HUES6 (cell line): ENCODE data around the gene LRRTM3.

ENCODE experiments used
- H3K27ac ChIP-seq: 2 replicates; pipeline ENCODE4 v1.7.0; 2013; ENCODE audit warnings: low read depth, mild to moderate bottlenecking, low read length, inconsistent platforms
- H3K27me3 ChIP-seq: 2 replicates; pipeline ENCODE4 v1.6.1; 2013; ENCODE audit warnings: low read length; ENCODE audit not compliant: control insufficient read depth, insufficient read depth
- H3K36me3 ChIP-seq: 2 replicates; pipeline ENCODE4 v1.6.1; 2013; ENCODE audit warnings: low read length; ENCODE audit not compliant: control insufficient read depth, insufficient read depth
- H3K4me1 ChIP-seq: 2 replicates; pipeline ENCODE4 v1.6.1; 2013; ENCODE audit warnings: low read length; ENCODE audit not compliant: control insufficient read depth, insufficient read depth
- H3K4me3 ChIP-seq: 2 replicates; pipeline ENCODE4 v1.5.1; 2013; ENCODE audit warnings: low read depth, low read length
- H3K9ac ChIP-seq: one replicate; pipeline ENCODE4 v1.6.1; 2013; ENCODE audit warnings: mild to moderate bottlenecking, low read length
- H3K9me3 ChIP-seq: 2 replicates; pipeline ENCODE4 v1.6.1; 2013; ENCODE audit warnings: low read depth, low read length; ENCODE audit not compliant: control insufficient read depth, insufficient read depth

LRRTM3 gene

DNA sequence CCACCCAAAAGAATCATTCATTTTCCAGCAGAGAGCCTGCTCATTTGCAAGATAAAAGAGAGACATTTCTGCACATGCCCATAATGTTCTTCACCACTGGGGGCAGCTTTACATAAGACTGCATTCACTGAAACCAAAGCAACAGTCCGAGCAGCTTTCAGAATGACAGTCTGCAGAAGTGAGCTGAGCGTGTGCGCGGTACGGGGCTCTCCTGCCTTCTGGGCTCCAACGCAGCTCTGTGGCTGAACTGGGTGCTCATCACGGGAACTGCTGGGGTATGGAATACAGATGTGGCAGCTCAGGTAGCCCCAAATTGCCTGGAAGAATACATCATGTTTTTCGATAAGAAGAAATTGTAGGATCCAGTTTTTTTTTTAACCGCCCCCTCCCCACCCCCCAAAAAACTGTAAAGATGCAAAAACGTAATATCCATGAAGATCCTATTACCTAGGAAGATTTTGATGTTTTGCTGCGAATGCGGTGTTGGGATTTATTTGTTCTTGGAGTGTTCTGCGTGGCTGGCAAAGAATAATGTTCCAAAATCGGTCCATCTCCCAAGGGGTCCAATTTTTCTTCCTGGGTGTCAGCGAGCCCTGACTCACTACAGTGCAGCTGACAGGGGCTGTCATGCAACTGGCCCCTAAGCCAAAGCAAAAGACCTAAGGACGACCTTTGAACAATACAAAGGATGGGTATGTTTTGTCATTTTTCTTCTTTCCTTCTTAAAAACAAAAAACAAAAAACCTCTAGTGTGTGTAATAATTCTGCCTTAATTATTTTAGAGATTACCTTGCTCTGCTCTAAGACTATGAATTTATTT, at the start of gene LRRTM3:
LRRTM3 (plus strand) TSS at position 141 of the 820 bp plus-strand sequence.
- Histone ChIP-seq H3K27ac (no peak within 1 kb of the TSS), H3K9me3 (no peaks in the 10 kb centered on the region), H3K36me3 (no peaks in the 10 kb centered on the region), H3K4me1 (peaks cover 40% of the 10 kb centered on the region), H3K27me3 (peaks cover 38% of the 10 kb centered on the region), H3K4me3 (peak within 1 kb of the TSS; percentile 37), H3K9ac (no peak within 1 kb of the TSS)

GRCh38 chr10:66877361-66877760, 48.5 kb upstream of the LRRTM3 start:
- Histone ChIP-seq H3K36me3 (no peaks in the 10 kb centered on the region), H3K9ac (no peak overlapping the region), H3K9me3 (no peaks in the 10 kb centered on the region), H3K27ac (no peak overlapping the region), H3K4me3 (no peak overlapping the region), H3K4me1 (peaks cover 3% of the 10 kb centered on the region; the same call in 1 of the 2 replicates), H3K27me3 (no peaks in the 10 kb centered on the region)

DNA sequence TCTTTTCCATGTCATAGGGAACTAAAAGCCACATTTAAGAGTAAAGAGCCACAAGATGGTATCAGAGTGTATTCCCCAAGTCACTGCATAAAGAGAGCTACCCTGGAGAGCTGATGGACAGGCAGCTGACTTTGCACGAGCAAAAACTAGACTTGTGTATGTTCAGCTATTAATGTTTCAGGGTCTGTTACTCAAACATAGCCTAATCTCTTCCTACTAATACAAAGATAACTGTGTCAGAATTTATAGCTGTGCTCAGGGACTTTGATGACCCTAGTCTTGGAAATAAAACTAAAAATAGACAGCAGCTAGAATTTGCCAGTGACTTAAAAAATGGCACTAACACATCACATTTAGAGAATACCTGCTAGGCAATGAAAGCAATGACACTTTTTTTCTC, 45.5 kb upstream of the LRRTM3 start:
- Histone ChIP-seq H3K27me3 (no peaks in the 10 kb centered on the region), H3K9ac (no peak overlapping the region), H3K4me1 (no peaks in the 10 kb centered on the region), H3K9me3 (no peaks in the 10 kb centered on the region), H3K36me3 (no peaks in the 10 kb centered on the region), H3K4me3 (no peak overlapping the region), H3K27ac (no peak overlapping the region)

- no peaks in the 10 kb centered on the region for H3K9me3 ChIP-seq
- H3K27me3 ChIP-seq, result no peaks in the 10 kb centered on the region
- no peaks in the 10 kb centered on the region for H3K36me3 ChIP-seq
- H3K4me1 ChIP-seq, result no peaks in the 10 kb centered on the region
- no peak overlapping the region for H3K9ac ChIP-seq
- no peak overlapping the region for H3K4me3 ChIP-seq
- no peak overlapping the region for H3K27ac ChIP-seq
Measured at GRCh38 chr10:66880826-66881225, 45.0 kb upstream of the LRRTM3 start.

DNA sequence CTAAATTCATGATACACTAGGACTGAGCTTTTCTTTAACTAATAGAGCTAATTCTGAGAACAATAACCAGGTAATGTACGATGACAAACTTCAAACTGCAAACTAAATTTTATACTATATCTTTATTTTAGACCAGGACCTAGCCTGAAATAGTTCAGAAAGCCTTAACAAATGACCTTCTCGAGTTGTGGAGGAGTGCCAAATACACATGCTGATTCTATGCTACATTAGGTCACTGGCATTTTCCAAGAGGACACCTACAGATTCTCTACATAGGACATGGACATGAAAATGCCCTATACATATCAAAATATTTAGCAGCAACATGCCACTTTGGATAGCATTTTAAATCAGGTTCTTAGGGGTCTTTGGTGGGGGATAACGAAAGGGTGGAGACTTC, 44.0 kb upstream of the LRRTM3 start:
- H3K36me3 ChIP-seq, result no peaks in the 10 kb centered on the region
- no peaks in the 10 kb centered on the region for H3K4me1 ChIP-seq
- H3K9me3 ChIP-seq, result no peaks in the 10 kb centered on the region
- no peak overlapping the region for H3K27ac ChIP-seq
- no peak overlapping the region for H3K9ac ChIP-seq
- no peaks in the 10 kb centered on the region for H3K27me3 ChIP-seq
- H3K4me3 ChIP-seq, result no peak overlapping the region

- no peaks in the 10 kb centered on the region for H3K36me3 ChIP-seq
- H3K4me3 ChIP-seq, result no peak overlapping the region
- H3K9ac ChIP-seq, result no peak overlapping the region
- H3K4me1 ChIP-seq, result no peaks in the 10 kb centered on the region
- H3K9me3 ChIP-seq, result no peaks in the 10 kb centered on the region
- no peaks in the 10 kb centered on the region for H3K27me3 ChIP-seq
- H3K27ac ChIP-seq, result no peak overlapping the region
Measured at GRCh38 chr10:66882271-66882670, 43.6 kb upstream of the LRRTM3 start.

DNA sequence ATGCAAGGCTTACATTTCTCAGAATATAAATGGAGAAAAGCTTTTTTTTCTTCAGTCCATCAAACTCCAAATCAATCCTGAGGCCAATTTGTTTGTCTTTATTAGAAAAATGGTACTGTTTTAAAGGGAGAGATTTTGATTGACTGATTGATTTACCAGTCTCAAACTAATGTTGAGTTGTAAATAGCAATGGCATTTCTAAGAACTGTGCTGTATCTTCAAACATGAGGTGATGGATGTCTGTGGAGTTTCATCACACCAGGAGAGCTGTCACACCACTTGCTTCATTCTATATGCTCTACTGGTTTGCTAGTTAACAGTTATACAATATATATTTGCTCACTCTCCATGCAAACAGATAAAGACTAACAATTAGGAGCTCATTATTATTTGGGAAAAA, 39.0 kb upstream of the LRRTM3 start:
- Histone ChIP-seq H3K4me3 (no peak overlapping the region), H3K4me1 (no peaks in the 10 kb centered on the region), H3K27ac (no peak overlapping the region), H3K36me3 (no peaks in the 10 kb centered on the region), H3K9ac (no peak overlapping the region), H3K27me3 (no peaks in the 10 kb centered on the region), H3K9me3 (no peaks in the 10 kb centered on the region)

DNA sequence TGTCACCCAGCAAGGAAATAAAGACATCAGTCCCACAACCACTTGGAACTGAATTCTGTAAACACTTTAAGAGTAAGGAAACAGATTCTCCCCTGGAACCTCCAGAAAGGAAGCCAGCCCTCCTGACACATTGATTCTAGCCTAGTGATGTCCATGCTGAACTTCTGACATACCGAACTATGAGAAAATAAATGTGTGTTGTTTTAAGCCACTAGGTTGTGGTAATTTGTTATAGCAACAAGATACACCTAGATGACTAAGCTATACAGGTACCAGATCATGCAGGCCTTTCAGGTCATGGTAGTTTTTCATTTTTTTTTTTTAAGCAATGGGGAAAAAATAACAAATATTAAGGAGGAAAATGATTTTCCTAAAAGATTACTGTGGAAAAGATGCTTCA, 37.6 kb upstream of the LRRTM3 start:
- Histone ChIP-seq H3K27me3 (no peaks in the 10 kb centered on the region), H3K4me1 (peaks cover 8% of the 10 kb centered on the region), H3K27ac (no peak overlapping the region), H3K9ac (no peak overlapping the region), H3K36me3 (no peaks in the 10 kb centered on the region), H3K9me3 (no peaks in the 10 kb centered on the region), H3K4me3 (no peak overlapping the region)

DNA sequence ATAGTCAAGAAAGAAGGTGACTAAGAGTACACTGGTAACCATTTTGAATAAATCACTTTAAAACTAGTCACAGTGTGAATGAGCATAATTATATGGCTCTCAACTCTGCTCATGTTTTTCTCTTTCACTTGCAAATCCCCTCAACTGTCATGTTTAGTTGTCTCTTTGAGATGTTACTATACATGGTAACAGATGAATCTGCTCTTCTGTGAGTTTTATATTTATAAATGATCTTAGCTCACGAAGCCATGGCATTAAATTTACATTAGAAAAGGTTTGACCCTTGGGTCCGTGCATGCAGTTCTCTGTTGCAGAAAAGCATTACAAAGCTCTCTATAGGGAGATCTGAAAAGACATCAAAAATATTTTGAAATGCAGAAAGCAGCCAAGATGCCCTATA, 33.0 kb upstream of the LRRTM3 start:
- Histone ChIP-seq H3K9me3 (peaks cover 2% of the 10 kb centered on the region), H3K27me3 (no peaks in the 10 kb centered on the region), H3K4me3 (no peak overlapping the region), H3K36me3 (no peaks in the 10 kb centered on the region; the same call in 1 of the 2 replicates), H3K9ac (no peak overlapping the region), H3K27ac (peak overlapping the region; percentile 61), H3K4me1 (peaks cover 17% of the 10 kb centered on the region)

DNA sequence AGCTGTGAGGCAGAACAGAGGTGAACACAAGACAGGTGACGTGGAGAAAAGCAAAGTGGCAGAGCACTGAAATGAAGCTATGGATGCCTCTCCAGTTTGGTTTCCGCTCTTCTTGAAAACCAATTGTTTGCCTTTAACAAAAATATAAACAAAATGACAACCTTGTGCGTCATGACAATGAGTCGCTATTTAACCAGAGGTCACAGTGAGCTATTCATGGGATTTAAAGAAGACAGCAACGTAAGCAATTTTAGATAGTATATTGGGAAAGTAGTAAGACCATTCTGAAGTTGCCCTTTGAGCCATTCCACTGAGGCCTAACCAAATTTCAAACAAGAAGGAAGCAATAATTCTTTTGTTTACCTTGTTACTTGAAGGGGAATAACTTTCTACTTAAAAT, 15.2 kb upstream of the LRRTM3 start:
- Histone ChIP-seq H3K36me3 (no peaks in the 10 kb centered on the region), H3K27me3 (no peaks in the 10 kb centered on the region), H3K4me3 (no peak overlapping the region), H3K9me3 (no peaks in the 10 kb centered on the region), H3K27ac (no peak overlapping the region), H3K4me1 (no peaks in the 10 kb centered on the region), H3K9ac (no peak overlapping the region)

GRCh38 chr10:66916030-66916429, 9.8 kb upstream of the LRRTM3 start:
- Histone ChIP-seq H3K27me3 (no peaks in the 10 kb centered on the region), H3K9ac (no peak overlapping the region), H3K36me3 (no peaks in the 10 kb centered on the region), H3K4me1 (no peaks in the 10 kb centered on the region), H3K27ac (no peak overlapping the region), H3K4me3 (no peak overlapping the region), H3K9me3 (no peaks in the 10 kb centered on the region)
